ENCODE results near the gene RRP1. TPM values are rescaled to one million over a fixed set of nuclear protein-coding genes. Genes with fewer than 3 reads are reported as not detected.

The RRP1 gene
- total RNA-seq, 1 experiment from 2014 or later: 76.7 TPM

DNA sequence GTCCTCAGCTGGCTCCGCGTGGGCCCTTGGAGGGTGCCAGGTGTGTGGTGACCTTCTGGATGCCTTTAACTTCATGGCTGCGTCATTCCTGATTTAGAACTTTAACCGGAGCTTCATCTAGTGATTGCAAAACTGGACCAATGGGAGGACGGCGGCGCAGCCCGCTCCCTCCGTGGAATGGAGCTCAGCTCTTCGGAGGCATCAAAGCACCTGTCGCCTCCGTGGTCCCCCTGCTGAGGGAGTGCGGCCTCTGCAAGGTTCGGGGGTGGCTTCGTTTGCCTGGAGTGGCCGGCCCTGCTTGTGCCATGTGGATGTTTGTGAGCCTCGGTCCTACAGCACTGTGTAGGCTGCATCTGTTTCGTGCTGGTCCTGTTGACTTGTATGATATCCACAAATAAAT lies 27.5 kb upstream of the RRP1 start:
- H3K9me3 Mint-ChIP-seq: peaks cover 0 to 3% of the 10 kb centered on the region in 2 experiments; a peak in 1 of 5 replicates
- no peak overlapping the region for H3K9ac ChIP-seq (ENCODE audit: extremely low read depth, insufficient read length, low read length)
- WGBS (ENCODE audit: extremely low coverage, insufficient read length, low lambda C conversion rate): no CpG with 5 or more reads among the region's 18 CpGs

More for the DNA sequence above, 27.5 kb upstream of the RRP1 start:
- Histone ChIP-seq H4K20me1 (ENCODE audit: control insufficient read depth, insufficient read depth, insufficient read length) (no peaks in the 10 kb centered on the region), H4K8ac (replicated peaks; ENCODE audit: insufficient read length, low read depth, low read length) (no peak overlapping the region), H2BK120ac (ENCODE audit: low read depth, low read length, poor library complexity, severe bottlenecking) (no peak overlapping the region), H3K18ac (ENCODE audit: insufficient read length, low read depth, low read length) (no peak overlapping the region), H2BK5ac (ENCODE audit: insufficient read length, low read length) (no peak overlapping the region), H2BK12ac (ENCODE audit: insufficient read length, low read depth, low read length) (no peak overlapping the region), H3K9me3 (ENCODE audit: control insufficient read depth, low read depth, low read length) (no peaks in the 10 kb centered on the region), H4K91ac (ENCODE audit: insufficient read length, low read depth, low read length) (no peak overlapping the region), H3K4me1 (ENCODE audit: insufficient read depth, low read length) (no peaks in the 10 kb centered on the region), H2AK5ac (ENCODE audit: insufficient read length, low read length) (no peak overlapping the region), H3K79me1 (ENCODE audit: insufficient read depth, low read depth, low read length, poor library complexity, severe bottlenecking) (no peaks in the 10 kb centered on the region), H2AFZ (ENCODE audit: low read length) (no peak overlapping the region), H3K14ac (ENCODE audit: insufficient read depth, low read length) (no peak overlapping the region), H3K56ac (ENCODE audit: insufficient read length, low read depth, low read length) (no peak overlapping the region), H3K4me2 (ENCODE audit: insufficient read depth, insufficient read length, low read length) (no peak overlapping the region), H2BK15ac (ENCODE audit: low read depth, low read length) (no peak overlapping the region), H3K79me2 (ENCODE audit: insufficient read depth, low read length) (no peaks in the 10 kb centered on the region), H2BK20ac (ENCODE audit: low read depth, low read length, poor library complexity, severe bottlenecking) (no peak overlapping the region), H3K23ac (ENCODE audit: insufficient read length, low read depth, low read length) (no peak overlapping the region), H3K23me2 (ENCODE audit: insufficient read length, low read depth, low read length, poor library complexity, severe bottlenecking) (no peaks in the 10 kb centered on the region), H3K27me3 (ENCODE audit: insufficient read depth, low read length) (no peaks in the 10 kb centered on the region), H3K4ac (ENCODE audit: low read depth, low read length) (no peak overlapping the region), H4K5ac (ENCODE audit: insufficient read length, low read depth, low read length) (no peak overlapping the region), H3T11ph (ENCODE audit: low read length) (no peak overlapping the region), H3K27ac (ENCODE audit: insufficient read length, low read depth, low read length) (no peak overlapping the region)
- no peak overlapping the region; a peak in 1 of 7 replicates for H3K27ac Mint-ChIP-seq
- DNase-seq: no peak
- no peaks in the 10 kb centered on the region for H3K27me3 Mint-ChIP-seq (ENCODE audit: low read depth)
- TF ChIP-seq CTCF (conservative IDR thresholded peaks at IDR 0.05): no peak
- peaks cover 8 to 29% (median 14%) of the 10 kb centered on the region in 3 experiments for H3K36me3 Mint-ChIP-seq (ENCODE audit: insufficient read depth in 1 of 3, low read depth in 3 of 3)
- no peak overlapping the region for H3K4me3 Mint-ChIP-seq
- no peaks in the 10 kb centered on the region for H3K4me1 Mint-ChIP-seq

Measured in H9 (cell line).